GM12892 (cell line): ENCODE measurements around the gene DNMT3A.
A peak's percentile ranks its signal among the peaks of the same experiment; 100 is the strongest.

Source experiments
- POLR2A ChIP-seq: IDR thresholded peaks from 2 replicates; pipeline ENCODE4 v1.6.1; 2011; ENCODE audit warnings: low read depth, low read length, control low read depth
- POLR2AphosphoS5 ChIP-seq: IDR thresholded peaks from 2 replicates; pipeline ENCODE4 v1.6.1; 2011; ENCODE audit warnings: low read depth, low read length, control low read depth

DNA sequence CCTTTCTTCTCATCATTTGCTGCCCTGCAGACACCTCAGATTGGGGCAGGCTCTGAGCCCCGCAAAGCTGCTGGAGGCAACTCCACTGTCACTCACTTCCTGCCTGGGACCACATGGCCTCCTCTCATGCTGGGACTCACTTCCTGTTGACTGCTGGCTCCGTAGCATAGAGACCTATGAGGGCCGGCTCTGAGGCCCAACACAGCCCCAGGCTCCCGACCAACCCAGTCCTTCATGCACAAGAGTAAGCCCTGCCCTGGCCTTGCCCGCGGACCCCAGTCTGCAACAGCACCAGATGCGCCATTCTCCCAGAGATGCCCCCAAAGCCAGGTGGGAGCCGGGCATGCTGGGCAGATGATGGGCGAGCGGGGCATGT is 55.7 kb downstream of the DNMT3A start:
- peak; percentile 40; the same call in 1 of the 2 replicates for TF ChIP-seq POLR2A
- no peak for TF ChIP-seq POLR2AphosphoS5
